NB4 (cell line): ENCODE results near the gene CTSE.

Experiments used
- CTCF ChIP-seq: IDR thresholded peaks from one replicate; pipeline ENCODE4 v1.5.1; 2012; ENCODE audit warnings: low read depth, low read length
- MAX ChIP-seq: IDR thresholded peaks from 2 replicates; pipeline ENCODE4 v1.6.1; 2011; ENCODE audit warnings: low read depth, low read length
- POLR2A ChIP-seq: IDR thresholded peaks from 2 replicates; pipeline ENCODE4 v1.6.1; 2011; ENCODE audit warnings: mild to moderate bottlenecking; ENCODE audit not compliant: insufficient read length; ENCODE audit errors: extremely low read depth

GRCh38 chr1:206014601-206015000 lies 9.1 kb downstream of the CTSE start:
- TF ChIP-seq CTCF = no peak
- TF ChIP-seq POLR2A = no peak
- TF ChIP-seq MAX = no peak
